Nephron (organoid): Measurements from ENCODE around the gene ZNF143.

ENCODE experiments used
- H3K27ac Mint-ChIP-seq, 3 experiments: 2 replicates each; pipeline ENCODE4 v1.8.0; 2020; ENCODE audit warnings: mixed read lengths in 3 of 3, mild to moderate bottlenecking in 2 of 3, moderate library complexity in 1 of 3
- H3K27me3 Mint-ChIP-seq: 2 replicates; pipeline ENCODE4 v1.8.0; 2021; ENCODE audit warnings: low read depth, mild to moderate bottlenecking, moderate library complexity, mixed read lengths
- H3K36me3 Mint-ChIP-seq: 2 replicates; pipeline ENCODE4 v1.8.0; 2020; ENCODE audit warnings: low read depth, mixed read lengths
- H3K4me1 Mint-ChIP-seq: 2 replicates; pipeline ENCODE4 v1.8.0; 2020; ENCODE audit warnings: mixed read lengths
- H3K4me3 Mint-ChIP-seq, 3 experiments: 2 replicates each; pipeline ENCODE4 v1.8.0; 2020; ENCODE audit warnings: mild to moderate bottlenecking in 3 of 3, mixed read lengths in 3 of 3, moderate library complexity in 2 of 3
- H3K9me3 Mint-ChIP-seq: 2 replicates; pipeline ENCODE4 v1.8.0; 2020; ENCODE audit warnings: mixed read lengths
- CTCF ChIP-seq, 3 experiments: fragments of 200-600 bp; sonication (generic); IDR thresholded peaks; one replicate each; pipeline ENCODE4 v1.5.0; 2021; ENCODE audit warnings: antibody characterized with exemption in 3 of 3; ENCODE audit not compliant: unreplicated experiment in 3 of 3

ZNF143 gene

GRCh38 chr11:9490376-9490775 is 29.6 kb downstream of the ZNF143 start:
- H3K27me3 Mint-ChIP-seq, result no peaks in the 10 kb centered on the region
- H3K27ac Mint-ChIP-seq, result no peak overlapping the region
- TF ChIP-seq CTCF (IDR thresholded peaks at IDR 0.05; ENCODE audit: unreplicated experiment in 3 of 3), result no peak
- no peaks in the 10 kb centered on the region for H3K9me3 Mint-ChIP-seq
- peaks cover 6% of the 10 kb centered on the region for H3K4me1 Mint-ChIP-seq
- H3K4me3 Mint-ChIP-seq, result no peak overlapping the region
- peaks cover 51% of the 10 kb centered on the region for H3K36me3 Mint-ChIP-seq

GRCh38 chr11:9493492-9493891 is 32.7 kb downstream of the ZNF143 start:
- Mint-ChIP-seq H3K36me3 (peaks cover 60% of the 10 kb centered on the region), H3K4me1 (peaks cover 10% of the 10 kb centered on the region), H3K9me3 (no peaks in the 10 kb centered on the region), H3K27ac (no peak overlapping the region), H3K4me3 (no peak overlapping the region), H3K27me3 (no peaks in the 10 kb centered on the region)
- TF ChIP-seq CTCF (IDR thresholded peaks at IDR 0.05; ENCODE audit: unreplicated experiment in 3 of 3), result no peak

- no peak overlapping the region for H3K4me3 Mint-ChIP-seq
- H3K4me1 Mint-ChIP-seq, result peaks cover 9% of the 10 kb centered on the region
- no peaks in the 10 kb centered on the region for H3K27me3 Mint-ChIP-seq
- H3K9me3 Mint-ChIP-seq, result no peaks in the 10 kb centered on the region
- TF ChIP-seq CTCF (IDR thresholded peaks at IDR 0.05; ENCODE audit: unreplicated experiment in 3 of 3), result no peak
- peaks cover 61% of the 10 kb centered on the region for H3K36me3 Mint-ChIP-seq
- no peak overlapping the region for H3K27ac Mint-ChIP-seq
Observed at GRCh38 chr11:9494316-9494715, 33.5 kb downstream of the ZNF143 start.

- Mint-ChIP-seq H3K27ac (peak overlapping the region in 2 of 3 experiments; percentile 86 to 96), H3K4me3 (no peak overlapping the region), H3K4me1 (peaks cover 7% of the 10 kb centered on the region), H3K36me3 (peaks cover 60% of the 10 kb centered on the region), H3K9me3 (no peaks in the 10 kb centered on the region), H3K27me3 (no peaks in the 10 kb centered on the region)
- TF ChIP-seq CTCF (IDR thresholded peaks at IDR 0.05; ENCODE audit: unreplicated experiment in 3 of 3), result no peak
Observed at GRCh38 chr11:9495803-9496514, 35.1 kb downstream of the ZNF143 start.

- TF ChIP-seq CTCF (IDR thresholded peaks at IDR 0.05; ENCODE audit: unreplicated experiment in 3 of 3), result no peak
Observed at GRCh38 chr11:9498457-9499078, 37.8 kb downstream of the ZNF143 start.

More at GRCh38 chr11:9498457-9499078, 37.8 kb downstream of the ZNF143 start:
- Mint-ChIP-seq H3K36me3 (peaks cover 68% of the 10 kb centered on the region), H3K4me3 (peak overlapping the region in 1 of 3 experiments; percentile 32), H3K4me1 (peaks cover 7% of the 10 kb centered on the region), H3K9me3 (no peaks in the 10 kb centered on the region), H3K27ac (peak overlapping the region; percentile 43 to 96 (median 73)), H3K27me3 (no peaks in the 10 kb centered on the region)
